Activated CD4-positive, alpha-beta T cell treated with anti-CD3 and anti-CD28 coated beads for 36 hours (primary cell): ENCODE data around the gene CEBPA. TPM values are rescaled to one million over a fixed set of nuclear protein-coding genes. Genes with fewer than 3 reads are reported as not detected.

Experiments used
- ATAC-seq: fragments of 200-7000 bp; cut with Tn5 transposase; one replicate; pipeline ENCODE4 v1.10.0; 2021; ENCODE audit warnings: mild to moderate bottlenecking, moderate library complexity
- CTCF ChIA-PET: fragments of 350-600 bp; sonication (Branson Sonifier 250); formaldehyde crosslinking; loops from one replicate; lab custom pipeline; 2021; ENCODE audit warnings: antibody characterized with exemption; lab: Charles Lee
- POLR2A ChIA-PET: fragments of 350-600 bp; sonication (Branson Sonifier 250); formaldehyde crosslinking; loops from one replicate; lab custom pipeline; 2021; ENCODE audit warnings: antibody characterized with exemption, inconsistent platforms; lab: Charles Lee
- DNase-seq: peaks from one replicate; pipeline ENCODE4 v3.0.0-alpha.2; 2020
- H3K27ac Mint-ChIP-seq: one replicate; pipeline ENCODE4 v1.8.0; 2021; ENCODE audit warnings: mixed read lengths
- H3K27me3 Mint-ChIP-seq: one replicate; pipeline ENCODE4 v1.8.0; 2021; ENCODE audit warnings: mixed read lengths
- H3K36me3 Mint-ChIP-seq: one replicate; pipeline ENCODE4 v1.8.0; 2021; ENCODE audit warnings: low read depth, mixed read lengths
- H3K4me1 Mint-ChIP-seq: one replicate; pipeline ENCODE4 v1.8.0; 2021; ENCODE audit warnings: mixed read lengths
- H3K4me3 Mint-ChIP-seq: one replicate; pipeline ENCODE4 v1.8.0; 2021; ENCODE audit warnings: mild to moderate bottlenecking, moderate library complexity, mixed read lengths
- H3K9me3 Mint-ChIP-seq: one replicate; pipeline ENCODE4 v1.8.0; 2021; ENCODE audit warnings: low read depth, mixed read lengths
- intact Hi-C, 2 experiments: fragments of 100-400 bp; cut with DNase I in 1 of 2; cut with micrococcal nuclease in 1 of 2; formaldehyde crosslinking; loops; one replicate each; pipeline versions ENCODE4 v1.14.2 to v1.15.1; 2022 to 2024; cut with DNase I, micrococcal nuclease
- total RNA-seq, 2 experiments: library from RNA; stranded (reverse); gene quantifications; one replicate each; pipeline ENCODE4 v1.2.3, GENCODE V29; 2021

CEBPA gene
- total RNA-seq, 2 experiments from 2014 or later: 0.11 TPM; not detected in 1

DNA sequence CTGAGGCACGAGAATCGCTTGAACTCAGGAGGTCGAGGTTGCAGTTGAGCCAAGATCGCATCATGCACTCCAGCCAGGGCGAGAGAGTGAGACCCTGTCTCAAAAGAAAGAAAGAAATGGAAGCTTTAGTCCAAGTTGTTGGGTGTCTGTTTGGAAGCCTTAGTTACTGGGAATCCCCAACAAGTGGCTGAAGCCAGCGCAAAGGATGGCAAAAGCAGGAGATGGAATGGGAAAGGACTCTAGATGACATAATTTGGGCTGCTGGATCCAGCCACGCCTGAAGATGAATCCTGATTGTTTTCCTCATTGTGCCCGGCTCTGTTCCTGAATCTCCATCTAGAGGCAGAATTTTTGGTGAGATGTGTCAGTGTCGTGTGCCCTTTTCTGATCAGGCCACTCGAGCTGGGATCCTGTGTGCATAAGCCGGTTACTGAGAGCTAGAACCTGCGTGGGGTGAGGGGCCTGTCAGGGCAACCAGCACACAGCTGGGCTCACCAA, 18.1 kb downstream of the CEBPA start:
- CTCF ChIA-PET: interaction anchor here (0.7 kb wide), 1 partner anchor 140 kb away, joined by 4 read pairs; no protein-coding TSS in a partner anchor
- Mint-ChIP-seq H3K36me3 (peaks cover 4% of the 10 kb centered on the region), H3K4me1 (peaks cover 16% of the 10 kb centered on the region), H3K4me3 (no peak overlapping the region), H3K27ac (no peak overlapping the region), H3K27me3 (peaks cover 28% of the 10 kb centered on the region), H3K9me3 (peaks cover 12% of the 10 kb centered on the region)
- ATAC-seq: no peak
- intact Hi-C loops: no loop called here
- POLR2A ChIA-PET: no interaction called here
- no peak for DNase-seq

GRCh38 chr19:33283589-33283988, 18.7 kb downstream of the CEBPA start:
- POLR2A ChIA-PET: no interaction called here
- no peak overlapping the region for H3K4me3 Mint-ChIP-seq
- DNase-seq (no peak), ATAC-seq (no peak)
- H3K9me3 Mint-ChIP-seq: peaks cover 6% of the 10 kb centered on the region
- H3K4me1 Mint-ChIP-seq: peaks cover 16% of the 10 kb centered on the region
- intact Hi-C loops: no loop called here
- H3K27ac Mint-ChIP-seq: no peak overlapping the region
- CTCF ChIA-PET: no interaction called here
- H3K36me3 Mint-ChIP-seq: peaks cover under 1% of the 10 kb centered on the region
- peaks cover 25% of the 10 kb centered on the region for H3K27me3 Mint-ChIP-seq

DNA sequence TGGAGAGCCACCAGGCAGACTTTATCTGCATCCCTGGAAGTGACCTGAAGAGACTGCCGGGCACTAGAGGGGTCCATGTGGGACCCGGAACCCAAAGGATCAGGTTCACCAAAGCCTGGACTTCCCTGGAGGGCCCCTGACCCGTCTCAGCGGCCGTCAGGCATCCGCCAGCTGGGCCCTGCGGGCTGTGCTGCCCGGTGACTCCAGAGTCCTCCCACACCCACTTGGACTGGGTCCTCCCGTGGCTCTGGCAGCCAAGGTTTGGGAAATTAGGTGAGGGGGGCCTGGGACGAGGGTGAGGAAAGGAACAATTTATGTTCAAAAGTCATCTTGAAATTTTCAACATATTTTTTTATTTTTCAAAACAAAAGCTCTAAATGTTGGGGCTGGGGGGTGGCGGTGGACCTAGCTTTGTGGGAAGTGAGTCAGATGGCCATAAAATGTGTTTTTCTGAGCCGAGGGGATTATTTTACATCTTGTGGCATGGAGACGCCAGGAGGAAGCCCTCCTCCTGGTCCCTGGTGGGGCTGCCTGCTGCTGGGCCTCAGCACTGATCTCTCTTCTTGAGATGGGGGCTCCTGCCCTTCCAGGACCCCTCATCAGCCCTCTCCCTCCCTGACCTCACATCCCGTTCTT, 20.2 kb downstream of the CEBPA start:
- POLR2A ChIA-PET: no interaction called here
- intact Hi-C loops: no loop called here
- Mint-ChIP-seq H3K36me3 (no peaks in the 10 kb centered on the region), H3K4me3 (no peak overlapping the region), H3K27ac (no peak overlapping the region), H3K9me3 (no peaks in the 10 kb centered on the region), H3K27me3 (peaks cover 19% of the 10 kb centered on the region), H3K4me1 (peaks cover 16% of the 10 kb centered on the region)
- CTCF ChIA-PET: interaction anchor here (0.9 kb wide), 1 partner anchor 682 kb away, joined by 3 read pairs; no protein-coding TSS in a partner anchor
- no peak for ATAC-seq
- DNase-seq: no peak

- ChIA-PET POLR2A (no interaction called here), CTCF (interaction anchor here (0.9 kb wide), 1 partner anchor 681 kb away, joined by 3 read pairs; no protein-coding TSS in a partner anchor)
- DNase-seq (no peak), ATAC-seq (no peak)
- Mint-ChIP-seq H3K27ac (no peak overlapping the region), H3K36me3 (no peaks in the 10 kb centered on the region), H3K27me3 (peaks cover 17% of the 10 kb centered on the region), H3K9me3 (no peaks in the 10 kb centered on the region), H3K4me3 (no peak overlapping the region), H3K4me1 (peaks cover 12% of the 10 kb centered on the region)
- intact Hi-C loops: loop anchor here (2.0 kb wide), 2 partner anchors 21 to 47 kb away; partner anchors contain the start of gene CEBPA (in 1 of the 2)
Measured at GRCh38 chr19:33281296-33281926, 20.9 kb downstream of the CEBPA start.

DNA sequence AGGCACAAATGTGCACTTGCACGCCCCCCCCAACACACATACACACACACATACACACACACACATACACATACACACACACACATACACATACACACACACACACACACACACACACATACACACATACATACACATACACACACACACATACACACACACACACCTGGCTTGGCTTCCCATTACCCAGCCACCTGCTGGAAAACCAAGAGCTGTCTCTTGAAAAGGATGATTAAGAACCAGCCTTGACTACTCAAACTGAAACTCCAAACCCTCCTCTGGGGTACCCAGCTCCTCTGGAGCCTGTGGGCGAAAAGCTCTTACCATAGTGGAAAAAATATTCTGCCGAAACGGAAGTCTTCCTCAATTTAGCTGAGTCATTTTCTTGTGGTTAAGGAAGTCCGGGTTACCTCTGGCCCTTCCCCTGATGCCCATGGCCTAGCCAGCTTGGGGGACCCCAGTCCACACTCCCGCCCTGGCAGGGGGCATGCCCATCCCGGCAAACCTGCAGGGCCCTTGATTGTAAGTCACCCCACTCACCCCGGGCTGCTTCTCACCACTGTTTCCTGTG, 21.9 kb downstream of the CEBPA start:
- intact Hi-C loops: loop anchor here (1.0 to 2.0 kb wide), 4 partner anchors 22 to 93 kb away; partner anchors contain the start of genes CEBPA (in 2 of the 2) and CEBPG (in 1 of the 2)
- peak; percentile 73 for DNase-seq
- POLR2A ChIA-PET: interaction anchor here (0.6 to 0.7 kb wide), 2 partner anchors 92 to 143 kb away, joined by 3 to 5 read pairs; no protein-coding TSS in a partner anchor
- peaks cover 14% of the 10 kb centered on the region for H3K27me3 Mint-ChIP-seq
- H3K9me3 Mint-ChIP-seq: no peaks in the 10 kb centered on the region
- peaks cover 12% of the 10 kb centered on the region for H3K4me1 Mint-ChIP-seq
- H3K36me3 Mint-ChIP-seq: no peaks in the 10 kb centered on the region
- CTCF ChIA-PET: interaction anchor here (0.5 to 1.2 kb wide), 5 partner anchors 11 to 93 kb away, joined by 3 read pairs; partner anchors contain the start of gene CEBPG
- H3K27ac Mint-ChIP-seq: peak overlapping the region; percentile 51
- peak; percentile 96 for ATAC-seq
- H3K4me3 Mint-ChIP-seq: no peak overlapping the region

GRCh38 chr19:33279430-33280350, 22.6 kb downstream of the CEBPA start:
- Mint-ChIP-seq H3K4me1 (peaks cover 12% of the 10 kb centered on the region), H3K27me3 (peaks cover 10% of the 10 kb centered on the region), H3K27ac (no peak overlapping the region), H3K4me3 (no peak overlapping the region), H3K36me3 (no peaks in the 10 kb centered on the region), H3K9me3 (no peaks in the 10 kb centered on the region)
- POLR2A ChIA-PET: no interaction called here
- no peak for DNase-seq
- CTCF ChIA-PET: interaction anchor here (0.7 to 1.2 kb wide), 4 partner anchors 12 to 94 kb away, joined by 3 to 4 read pairs (median 3); partner anchors contain the start of gene CEBPG
- no peak for ATAC-seq
- intact Hi-C loops: loop anchor here (1.0 to 2.0 kb wide), 4 partner anchors 23 to 94 kb away; partner anchors contain the start of genes CEBPA (in 2 of the 2) and CEBPG (in 1 of the 2)

- POLR2A ChIA-PET: no interaction called here
- DNase-seq (no peak), ATAC-seq (no peak)
- CTCF ChIA-PET: interaction anchor here (0.7 kb wide), 1 partner anchor 25 kb away, joined by 4 read pairs; no protein-coding TSS in a partner anchor
- H3K27me3 Mint-ChIP-seq: peaks cover 9% of the 10 kb centered on the region
- intact Hi-C loops: no loop called here
- H3K27ac Mint-ChIP-seq: no peak overlapping the region
- peaks cover 18% of the 10 kb centered on the region for H3K4me1 Mint-ChIP-seq
- no peak overlapping the region for H3K4me3 Mint-ChIP-seq
- H3K9me3 Mint-ChIP-seq: no peaks in the 10 kb centered on the region
- H3K36me3 Mint-ChIP-seq: no peaks in the 10 kb centered on the region
Measured at GRCh38 chr19:33278403-33279269, 23.7 kb downstream of the CEBPA start.

- peaks cover 9% of the 10 kb centered on the region for H3K27me3 Mint-ChIP-seq
- no peaks in the 10 kb centered on the region for H3K9me3 Mint-ChIP-seq
- intact Hi-C loops: no loop called here
- H3K4me1 Mint-ChIP-seq: peaks cover 18% of the 10 kb centered on the region
- no peak overlapping the region for H3K27ac Mint-ChIP-seq
- ATAC-seq (no peak), DNase-seq (no peak)
- POLR2A ChIA-PET: no interaction called here
- CTCF ChIA-PET: no interaction called here
- H3K4me3 Mint-ChIP-seq: no peak overlapping the region
- no peaks in the 10 kb centered on the region for H3K36me3 Mint-ChIP-seq
Measured at GRCh38 chr19:33278023-33278402, 24.3 kb downstream of the CEBPA start.

GRCh38 chr19:33277434-33277833, 24.9 kb downstream of the CEBPA start:
- no peaks in the 10 kb centered on the region for H3K9me3 Mint-ChIP-seq
- DNase-seq (no peak), ATAC-seq (no peak)
- H3K27me3 Mint-ChIP-seq: peaks cover 9% of the 10 kb centered on the region
- no peak overlapping the region for H3K27ac Mint-ChIP-seq
- intact Hi-C loops: no loop called here
- no peaks in the 10 kb centered on the region for H3K36me3 Mint-ChIP-seq
- ChIA-PET POLR2A (no interaction called here), CTCF (no interaction called here)
- H3K4me3 Mint-ChIP-seq: no peak overlapping the region
- H3K4me1 Mint-ChIP-seq: peaks cover 18% of the 10 kb centered on the region
